SW 1271 (cell line): Measurements from ENCODE around the gene STK32C.
"Not testable (repeated sequence)": the region's sequence is repeated elsewhere in the genome, so short reads cannot be mapped to it uniquely, and the experiment has no call there.

ENCODE experiments used
- DNase-seq, 2 experiments: peaks; one replicate each; lab custom pipeline; 2025; lab: John Stamatoyannopoulos, UW

STK32C gene

GRCh38 chr10:132317477-132317876, 9.7 kb upstream of the STK32C start:
- not testable (repeated sequence) for DNase-seq

DNA sequence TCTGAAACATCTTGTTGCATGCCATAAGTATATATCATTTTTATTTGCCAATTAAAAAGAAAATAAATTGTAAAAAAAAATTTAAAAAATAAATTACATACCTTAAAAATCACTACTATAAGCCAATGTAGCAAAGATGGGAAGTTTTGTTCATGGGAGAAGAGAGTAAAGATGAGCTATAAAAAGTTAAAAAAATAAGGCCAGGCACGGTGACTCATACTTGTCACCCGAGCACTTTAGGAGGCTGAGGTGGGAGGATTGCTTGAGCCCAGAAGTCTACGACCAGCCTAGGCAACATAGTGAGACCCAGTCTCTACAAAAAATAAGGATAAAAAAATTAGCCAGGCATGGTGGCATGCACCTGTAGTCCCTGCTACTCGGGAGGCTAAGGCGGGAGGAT, 8.4 kb upstream of the STK32C start:
- no peak for DNase-seq

DNA sequence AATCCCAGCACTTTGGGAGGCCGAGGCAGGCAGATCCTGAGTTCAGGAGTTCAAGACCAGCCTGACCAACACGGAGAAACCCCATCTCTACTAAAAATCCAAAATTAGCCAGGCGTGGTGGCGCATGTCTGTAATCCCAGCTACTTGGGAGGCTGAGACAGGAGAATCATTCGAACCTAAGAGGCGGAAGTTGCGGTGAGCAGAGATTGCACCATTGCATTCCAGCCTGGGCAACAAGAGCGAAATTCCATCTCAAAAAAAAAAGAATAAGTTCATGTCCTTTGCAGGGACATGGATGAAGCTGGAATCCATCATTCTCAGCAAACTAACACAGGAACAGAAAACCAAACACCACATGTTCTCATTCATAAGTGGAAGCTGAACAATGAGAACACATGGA, 7.1 kb upstream of the STK32C start:
- DNase-seq = not testable (repeated sequence)

- DNase-seq = no peak
These were observed 6.6 kb upstream of the STK32C start for GRCh38 chr10:132314336-132314735.

DNA sequence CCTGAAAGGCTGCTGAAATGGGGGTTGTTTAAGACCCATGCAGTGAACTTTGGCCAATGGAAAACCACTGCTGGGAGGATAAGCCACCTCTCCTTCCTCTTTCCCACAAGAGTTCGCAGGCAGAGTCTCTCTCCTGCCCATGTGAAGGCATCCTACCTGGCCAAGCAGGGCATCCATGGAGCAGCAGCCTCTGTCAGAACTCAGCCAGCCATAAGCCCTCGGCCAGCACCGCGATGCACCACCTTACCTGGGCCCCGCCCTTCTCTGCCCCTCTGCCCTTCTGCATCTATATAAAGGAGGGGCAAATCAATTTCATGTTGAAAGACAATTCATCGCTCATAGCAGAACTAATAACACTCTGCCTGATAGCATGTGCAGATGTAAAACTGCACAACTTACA, 6.1 kb upstream of the STK32C start:
- no peak for DNase-seq

GRCh38 chr10:132313305-132313704, 5.6 kb upstream of the STK32C start:
- no peak for DNase-seq

- no peak for DNase-seq
These were observed 3.7 kb upstream of the STK32C start for GRCh38 chr10:132311338-132311939.

DNA sequence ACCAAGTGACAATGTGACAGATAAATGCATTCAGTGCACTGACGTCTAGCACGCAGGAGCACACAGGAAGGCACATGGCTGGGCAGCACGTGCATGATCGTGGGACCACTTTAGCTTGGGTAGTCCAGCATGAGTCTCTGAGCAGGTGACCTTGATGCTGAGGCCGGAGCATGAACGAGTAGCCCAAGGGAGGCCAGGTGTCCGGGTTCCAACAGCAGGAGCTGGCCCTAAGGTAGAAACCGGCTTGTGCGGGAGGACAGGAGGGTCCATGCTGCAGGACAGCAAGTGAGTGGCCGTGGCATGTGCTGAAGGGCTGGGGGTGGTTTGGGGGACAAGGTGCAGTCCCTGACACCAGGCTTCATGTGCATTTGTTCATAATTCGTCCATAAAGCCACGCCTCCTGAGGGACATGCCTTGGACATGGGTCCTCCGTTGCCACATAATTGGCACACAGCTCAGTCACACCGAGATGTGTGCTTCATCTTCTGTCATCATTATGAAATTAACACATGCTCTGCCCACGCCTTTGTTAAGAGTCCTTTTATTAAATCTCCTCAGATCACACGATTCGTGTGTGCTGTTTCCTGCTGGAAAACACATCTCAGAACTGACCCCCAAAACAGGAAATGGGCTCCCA, 3.1 kb upstream of the STK32C start:
- DNase-seq = no peak

DNA sequence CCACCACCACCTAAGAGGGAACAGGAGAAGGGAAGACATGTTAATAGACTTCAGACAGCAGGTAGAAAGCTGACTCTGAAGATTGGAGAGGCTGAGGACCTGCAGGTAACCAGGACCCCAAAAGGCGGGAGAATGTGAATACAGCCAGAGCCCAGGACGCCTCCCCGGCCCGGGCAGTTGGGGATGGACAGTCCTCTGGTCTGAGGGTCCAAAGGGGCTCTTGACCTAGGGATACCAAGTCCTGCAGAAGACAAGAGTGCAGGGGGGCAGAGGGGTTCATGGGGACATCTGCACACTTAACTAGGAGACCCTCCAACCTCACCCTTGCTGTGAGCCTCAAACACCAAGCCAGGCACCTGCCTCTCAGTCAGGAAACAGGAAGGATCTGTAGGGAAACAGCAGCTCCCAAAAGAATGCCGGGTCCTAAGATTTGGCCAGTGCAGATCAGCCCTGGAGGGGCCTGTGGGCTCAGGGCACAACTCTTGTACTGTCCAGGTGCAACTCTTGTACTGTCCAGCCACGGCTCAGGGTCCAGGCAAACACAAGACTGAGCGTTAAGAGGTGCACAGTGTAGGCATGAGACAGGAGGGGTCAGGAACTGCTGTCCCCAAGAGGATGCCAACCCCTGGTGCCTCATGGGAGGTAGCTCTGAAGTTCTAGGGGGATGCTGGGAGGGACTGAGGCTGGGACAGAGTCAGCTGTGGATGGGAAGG, 2.3 kb upstream of the STK32C start:
- DNase-seq = no peak

GRCh38 chr10:132309471-132309865, 1.7 kb upstream of the STK32C start:
- no peak for DNase-seq

DNA sequence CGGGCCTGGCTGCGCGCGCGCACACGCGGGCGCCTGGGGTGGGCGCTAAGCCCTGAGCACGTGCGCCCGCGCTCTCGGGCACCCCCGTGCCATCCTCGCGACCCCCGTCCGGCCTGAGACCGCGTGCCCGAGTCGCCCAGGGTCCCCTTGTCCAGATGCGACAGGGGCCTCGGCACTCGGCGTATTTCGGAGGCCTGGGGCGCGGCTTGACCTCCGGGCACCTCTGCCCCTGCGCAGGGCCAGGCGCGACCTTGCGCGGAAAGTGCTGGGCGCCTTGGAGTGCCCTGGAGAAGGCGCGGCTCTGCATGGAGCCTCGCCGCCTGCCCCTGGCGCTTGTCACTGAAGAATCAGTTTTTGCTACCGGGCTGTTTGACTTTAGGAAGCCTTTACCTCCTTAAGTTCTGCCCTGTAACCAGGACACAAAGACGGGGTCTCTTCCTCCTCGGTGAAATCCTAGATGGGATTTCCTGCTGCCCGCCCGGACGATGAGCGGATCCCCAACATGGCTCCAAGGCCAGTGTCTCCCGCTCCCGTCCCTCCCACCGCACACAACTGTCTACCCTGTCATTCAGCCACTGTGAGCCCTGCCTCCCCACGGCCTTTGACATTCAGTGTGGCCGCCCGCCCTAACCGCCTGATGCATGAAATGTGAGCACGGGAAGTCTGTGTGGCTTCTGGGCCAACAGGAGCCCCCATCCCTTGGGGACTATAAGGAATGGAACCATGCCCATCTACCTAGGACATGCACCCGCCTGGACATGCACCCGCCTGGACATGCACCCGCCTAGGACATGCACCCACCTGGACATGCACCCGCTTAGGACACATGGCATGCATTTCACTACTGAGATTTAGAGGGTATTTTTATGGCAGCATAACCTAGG, 1.1 kb upstream of the STK32C start:
- no peak for DNase-seq

- no peak for DNase-seq
These were observed 642 bp downstream of the STK32C start for GRCh38 chr10:132306864-132307751.

- DNase-seq = no peak
These were observed 1.4 kb downstream of the STK32C start for GRCh38 chr10:132306343-132306685.

DNA sequence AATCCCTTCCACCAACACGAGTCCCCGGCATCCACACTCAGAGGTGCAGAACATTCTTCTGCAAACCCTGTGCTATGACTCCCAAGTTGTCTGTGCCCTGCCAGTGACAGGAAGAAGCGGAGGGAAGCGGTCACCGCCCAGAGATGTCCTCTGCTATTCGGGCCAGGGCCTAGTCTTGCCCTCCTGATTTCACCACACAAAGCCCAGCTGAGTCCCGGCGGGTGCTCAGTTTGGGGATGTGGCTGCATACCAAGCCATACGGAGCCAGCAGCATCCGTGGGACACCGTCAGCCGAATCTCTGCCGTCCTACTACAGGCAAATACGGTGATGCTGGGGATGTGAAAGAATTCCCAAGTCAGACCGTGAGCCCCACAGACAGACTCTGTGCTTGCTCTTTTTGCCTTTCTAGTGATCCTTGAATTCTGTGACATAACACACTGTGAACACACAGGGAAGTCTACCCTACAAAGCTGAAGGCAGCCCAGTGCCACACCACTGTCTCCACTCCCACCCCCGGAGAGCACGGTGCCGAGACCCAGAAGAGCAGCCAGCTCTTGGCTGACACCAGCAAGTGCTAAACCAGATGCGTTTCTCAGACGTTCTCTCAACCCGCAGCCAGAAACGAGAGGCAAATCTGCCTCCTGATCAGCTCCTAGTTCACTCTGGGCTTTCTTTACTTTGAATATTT, 2.0 kb downstream of the STK32C start:
- DNase-seq = no peak

DNA sequence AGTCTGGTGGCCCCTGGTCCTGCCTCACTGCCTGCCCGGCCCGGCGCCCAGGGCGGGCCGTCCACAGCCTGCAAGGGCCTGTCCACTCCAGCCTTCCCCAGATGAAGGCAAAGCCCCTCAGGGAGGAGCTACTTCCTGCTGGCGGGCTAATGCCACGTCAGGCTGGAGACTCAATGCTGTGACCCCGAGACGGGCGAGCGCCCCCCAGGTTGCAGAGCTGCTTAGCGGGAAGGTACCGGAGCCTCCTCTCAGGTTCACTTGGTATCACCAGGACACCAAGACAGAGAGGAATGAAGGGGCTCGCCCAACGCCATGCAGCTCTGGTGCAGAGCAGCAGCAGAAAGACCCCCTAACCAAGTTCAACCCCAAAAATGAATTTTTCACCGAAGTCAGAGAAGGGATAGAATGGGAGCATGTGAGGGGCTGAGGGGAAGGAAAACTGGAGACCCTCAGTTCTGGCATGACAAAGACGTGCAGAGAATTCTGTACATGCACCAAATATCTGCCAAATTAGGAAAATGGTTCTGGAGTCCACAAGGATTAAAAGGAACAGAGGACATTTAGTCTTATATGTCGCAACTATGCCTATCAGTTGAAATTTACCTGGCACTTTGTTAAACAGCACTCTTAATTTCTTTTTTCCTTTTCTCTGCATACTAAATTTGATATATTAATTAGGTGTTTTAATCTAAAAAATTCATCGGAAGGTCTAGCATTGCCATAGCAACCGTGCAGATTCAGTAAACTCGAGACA, 2.8 kb downstream of the STK32C start:
- no peak for DNase-seq

GRCh38 chr10:132303361-132304115, 4.2 kb downstream of the STK32C start:
- no peak for DNase-seq

DNA sequence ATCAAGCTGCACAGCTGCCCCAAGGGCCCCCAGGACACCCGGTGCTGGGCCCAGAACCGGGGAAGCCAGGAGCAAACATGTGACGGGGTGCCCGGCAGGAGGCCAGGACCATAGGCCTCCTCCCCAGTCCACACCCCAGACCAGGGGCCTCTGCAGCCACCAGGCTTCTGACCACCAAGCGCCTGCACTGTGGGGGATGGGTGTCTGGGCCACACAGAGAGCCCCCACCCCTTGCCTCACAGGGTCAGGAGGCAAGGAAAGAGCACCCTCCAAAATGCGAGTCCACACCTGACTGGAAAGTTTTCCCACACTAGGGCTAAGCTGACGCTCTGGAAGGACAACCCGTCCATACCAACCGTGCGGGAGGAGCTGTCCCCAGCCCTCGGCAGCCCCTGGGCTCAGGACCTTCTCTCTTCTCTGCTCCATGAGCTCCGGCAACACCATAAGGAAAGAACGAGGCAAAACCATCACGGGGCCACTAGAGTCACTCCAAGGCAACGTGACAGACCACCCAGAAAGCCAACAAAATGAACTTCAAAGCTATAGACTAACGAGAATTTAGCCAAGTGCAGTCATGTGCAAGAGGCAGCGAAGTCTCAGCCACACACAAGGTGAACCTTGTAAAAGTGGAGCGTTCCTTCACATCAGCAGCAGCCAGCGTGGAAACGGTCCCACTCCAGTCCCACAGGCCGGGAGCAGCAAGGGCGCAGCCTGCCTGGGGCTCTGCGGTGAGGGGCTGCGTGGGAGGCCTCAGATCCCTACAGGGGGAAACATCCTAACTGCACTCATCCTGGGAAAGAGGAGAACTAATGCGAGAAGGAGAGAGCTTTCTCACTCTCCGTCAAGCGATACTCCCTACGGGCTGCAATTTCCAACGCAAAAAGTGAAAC, 5.1 kb downstream of the STK32C start:
- no peak for DNase-seq
